ENCODE data around the gene AHRR.

The AHRR gene

DNA sequence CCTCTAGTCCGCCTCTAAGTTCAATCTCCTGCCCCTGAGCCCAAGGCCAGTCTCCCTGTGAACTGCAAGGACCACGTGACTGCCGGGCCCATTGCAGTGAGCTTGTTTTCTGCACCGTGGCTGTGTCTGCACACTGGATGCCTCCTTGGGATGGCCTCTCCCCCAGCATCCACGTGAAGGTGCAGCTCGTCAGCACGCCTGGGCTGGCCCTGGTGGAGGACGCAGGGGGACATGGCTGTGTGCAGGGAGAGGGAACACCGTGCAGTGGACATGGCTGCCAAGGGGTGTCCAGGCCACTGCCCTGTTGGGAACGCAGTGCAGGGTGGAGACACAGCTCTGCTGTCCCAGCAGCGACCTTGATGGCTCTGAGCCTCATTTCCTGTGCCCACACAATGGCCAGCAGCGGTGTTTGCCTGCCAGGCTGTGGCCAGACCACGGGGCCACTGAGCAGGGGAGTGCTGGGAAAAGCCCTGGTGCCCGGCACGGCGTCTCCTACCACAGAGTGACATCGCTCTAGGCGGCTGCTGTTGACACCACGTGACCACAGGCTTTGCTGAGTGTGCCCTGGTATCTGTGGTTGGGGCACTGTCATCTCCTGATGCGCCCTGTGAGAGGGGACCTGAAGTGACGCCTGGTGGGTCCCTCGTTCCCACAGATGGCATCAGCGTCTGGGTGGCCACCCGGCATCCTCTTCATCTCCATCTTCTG lies 94.6 kb downstream of the AHRR start:
- ChIA-PET POLR2A (no interaction called here), CTCF (interaction anchor here (1.2 kb wide), 1 partner anchor 20 kb away, joined by 3 read pairs; no protein-coding TSS in a partner anchor)
- H3K4me3 ChIP-seq (ENCODE audit: control insufficient read depth in 1 of 7, extremely low read depth in 1 of 7, insufficient read depth in 4 of 7, low read depth in 2 of 7, low read length in 6 of 7), result no peak overlapping the region
- H3K27me3 ChIP-seq (replicated peaks in 2 of 5; ENCODE audit: control insufficient read depth in 4 of 5, insufficient read depth in 5 of 5, low read length in 4 of 5), result no peaks in the 10 kb centered on the region
- no peak for DNase-seq
- 93% methylated on average over 24 of the region's 24 CpGs for WGBS (ENCODE audit: insufficient coverage)
- H3K9me3 ChIP-seq (ENCODE audit: control extremely low read depth in 1 of 5, control insufficient read depth in 4 of 5, insufficient read depth in 2 of 5, low read depth in 1 of 5, low read length in 4 of 5), result no peaks in the 10 kb centered on the region
- peaks cover 0 to 44% (median 10%) of the 10 kb centered on the region in 4 experiments for H3K4me1 ChIP-seq (ENCODE audit: control extremely low read depth in 1 of 4, control insufficient read depth in 4 of 4, insufficient read depth in 4 of 4, low read length in 3 of 4)
- H3K36me3 ChIP-seq (ENCODE audit: control insufficient read depth in 4 of 4, insufficient read depth in 4 of 4, low read length in 3 of 4), result peaks cover 0 to 65% (median 0%) of the 10 kb centered on the region in 4 experiments
- H3K27ac ChIP-seq (ENCODE audit: insufficient read depth in 1 of 2, low read depth in 1 of 2, low read length in 2 of 2, poor library complexity in 1 of 2, severe bottlenecking in 2 of 2), result peak overlapping the region in 1 of 2 experiments; percentile 64

DNA sequence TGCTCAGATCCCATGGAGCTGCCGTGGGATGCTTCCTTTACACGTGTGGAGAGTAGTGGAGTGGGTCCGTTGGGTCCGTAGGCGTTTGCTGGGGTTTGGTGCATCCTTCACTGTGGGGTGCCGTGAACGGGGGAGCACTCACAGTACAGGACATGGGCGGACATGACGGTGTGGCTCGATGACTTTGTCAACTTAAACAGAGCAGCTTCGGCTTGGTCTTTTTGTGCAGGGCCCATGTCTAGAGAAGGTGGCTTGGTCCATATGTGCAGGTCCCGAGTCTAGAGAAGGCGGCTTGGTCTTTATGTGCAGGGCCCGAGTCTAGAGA lies 95.1 kb downstream of the AHRR start:
- Histone ChIP-seq H3K27ac (ENCODE audit: insufficient read depth in 1 of 2, low read depth in 1 of 2, low read length in 2 of 2, poor library complexity in 1 of 2, severe bottlenecking in 2 of 2) (no peak overlapping the region), H3K36me3 (ENCODE audit: control insufficient read depth in 4 of 4, insufficient read depth in 4 of 4, low read length in 3 of 4) (peaks cover 0 to 67% (median 0%) of the 10 kb centered on the region in 4 experiments), H3K9me3 (ENCODE audit: control extremely low read depth in 1 of 5, control insufficient read depth in 4 of 5, insufficient read depth in 2 of 5, low read depth in 1 of 5, low read length in 4 of 5) (no peaks in the 10 kb centered on the region), H3K4me3 (ENCODE audit: control insufficient read depth in 1 of 7, extremely low read depth in 1 of 7, insufficient read depth in 4 of 7, low read depth in 2 of 7, low read length in 6 of 7) (no peak overlapping the region), H3K27me3 (replicated peaks in 2 of 5; ENCODE audit: control insufficient read depth in 4 of 5, insufficient read depth in 5 of 5, low read length in 4 of 5) (no peaks in the 10 kb centered on the region), H3K4me1 (ENCODE audit: control extremely low read depth in 1 of 4, control insufficient read depth in 4 of 4, insufficient read depth in 4 of 4, low read length in 3 of 4) (peaks cover 0 to 42% (median 10%) of the 10 kb centered on the region in 4 experiments)
- no peak for DNase-seq
- 98% methylated on average over 14 of the region's 14 CpGs for WGBS (ENCODE audit: insufficient coverage)
- CTCF ChIA-PET, result interaction anchor here (1.2 kb wide), 1 partner anchor 21 kb away, joined by 3 read pairs; no protein-coding TSS in a partner anchor
- POLR2A ChIA-PET, result no interaction called here

DNA sequence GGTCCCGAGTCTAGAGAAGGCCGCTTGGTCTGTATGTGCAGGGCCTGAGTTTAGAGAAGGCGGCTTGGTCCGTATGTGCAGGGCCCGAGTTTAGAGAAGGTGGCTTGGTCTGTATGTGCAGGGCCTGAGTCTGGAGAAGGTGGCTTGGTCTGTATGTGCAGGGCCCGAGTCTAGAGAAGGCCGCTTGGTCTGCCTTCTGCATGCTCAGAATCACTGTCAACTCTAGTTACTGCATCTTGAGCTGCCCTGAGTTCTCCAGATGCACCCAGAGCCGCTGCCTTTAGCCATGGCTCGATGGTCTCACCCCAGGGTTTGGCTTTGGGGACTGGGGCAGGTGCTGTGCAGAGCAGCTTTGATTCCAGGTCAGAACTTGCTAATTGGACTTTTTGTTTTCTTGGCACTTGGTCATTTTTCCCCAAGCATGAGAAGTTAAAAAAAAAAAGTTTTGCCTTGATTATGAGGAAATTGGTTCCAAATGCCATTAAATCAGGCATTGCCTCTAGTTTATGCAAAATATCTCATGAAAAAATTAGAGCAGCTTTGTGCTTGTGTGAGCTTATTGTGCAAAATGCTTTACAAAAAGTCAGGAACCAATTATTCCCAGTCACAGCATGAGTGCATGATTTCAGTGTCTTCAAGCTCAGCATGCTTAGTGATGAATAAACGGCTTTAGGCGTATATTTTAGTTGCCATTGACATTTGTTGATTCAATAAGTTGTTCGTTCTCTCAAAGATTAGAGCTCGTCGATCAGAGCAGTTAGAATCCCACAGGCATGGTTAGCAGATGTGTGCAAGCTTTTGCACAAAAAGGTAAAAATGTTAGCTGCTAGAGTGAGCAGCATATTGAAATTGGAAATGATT lies 96.0 kb downstream of the AHRR start:
- WGBS (ENCODE audit: insufficient coverage), result 98% methylated on average over 11 of the region's 14 CpGs
- no peak for DNase-seq
- Histone ChIP-seq H3K9me3 (ENCODE audit: control extremely low read depth in 1 of 5, control insufficient read depth in 4 of 5, insufficient read depth in 2 of 5, low read depth in 1 of 5, low read length in 4 of 5) (no peaks in the 10 kb centered on the region), H3K27ac (ENCODE audit: insufficient read depth in 1 of 2, low read depth in 1 of 2, low read length in 2 of 2, poor library complexity in 1 of 2, severe bottlenecking in 2 of 2) (no peak overlapping the region), H3K27me3 (replicated peaks in 2 of 5; ENCODE audit: control insufficient read depth in 4 of 5, insufficient read depth in 5 of 5, low read length in 4 of 5) (no peaks in the 10 kb centered on the region), H3K4me1 (ENCODE audit: control extremely low read depth in 1 of 4, control insufficient read depth in 4 of 4, insufficient read depth in 4 of 4, low read length in 3 of 4) (peaks cover 0 to 42% (median 10%) of the 10 kb centered on the region in 4 experiments), H3K4me3 (ENCODE audit: control insufficient read depth in 1 of 7, extremely low read depth in 1 of 7, insufficient read depth in 4 of 7, low read depth in 2 of 7, low read length in 6 of 7) (no peak overlapping the region), H3K36me3 (ENCODE audit: control insufficient read depth in 4 of 4, insufficient read depth in 4 of 4, low read length in 3 of 4) (peaks cover 0 to 65% (median 0%) of the 10 kb centered on the region in 4 experiments)
- ChIA-PET POLR2A (no interaction called here), CTCF (interaction anchor here (0.6 to 1.8 kb wide), 5 partner anchors 8 to 346 kb away, joined by 3 to 4 read pairs (median 4); no protein-coding TSS in a partner anchor)

DNA sequence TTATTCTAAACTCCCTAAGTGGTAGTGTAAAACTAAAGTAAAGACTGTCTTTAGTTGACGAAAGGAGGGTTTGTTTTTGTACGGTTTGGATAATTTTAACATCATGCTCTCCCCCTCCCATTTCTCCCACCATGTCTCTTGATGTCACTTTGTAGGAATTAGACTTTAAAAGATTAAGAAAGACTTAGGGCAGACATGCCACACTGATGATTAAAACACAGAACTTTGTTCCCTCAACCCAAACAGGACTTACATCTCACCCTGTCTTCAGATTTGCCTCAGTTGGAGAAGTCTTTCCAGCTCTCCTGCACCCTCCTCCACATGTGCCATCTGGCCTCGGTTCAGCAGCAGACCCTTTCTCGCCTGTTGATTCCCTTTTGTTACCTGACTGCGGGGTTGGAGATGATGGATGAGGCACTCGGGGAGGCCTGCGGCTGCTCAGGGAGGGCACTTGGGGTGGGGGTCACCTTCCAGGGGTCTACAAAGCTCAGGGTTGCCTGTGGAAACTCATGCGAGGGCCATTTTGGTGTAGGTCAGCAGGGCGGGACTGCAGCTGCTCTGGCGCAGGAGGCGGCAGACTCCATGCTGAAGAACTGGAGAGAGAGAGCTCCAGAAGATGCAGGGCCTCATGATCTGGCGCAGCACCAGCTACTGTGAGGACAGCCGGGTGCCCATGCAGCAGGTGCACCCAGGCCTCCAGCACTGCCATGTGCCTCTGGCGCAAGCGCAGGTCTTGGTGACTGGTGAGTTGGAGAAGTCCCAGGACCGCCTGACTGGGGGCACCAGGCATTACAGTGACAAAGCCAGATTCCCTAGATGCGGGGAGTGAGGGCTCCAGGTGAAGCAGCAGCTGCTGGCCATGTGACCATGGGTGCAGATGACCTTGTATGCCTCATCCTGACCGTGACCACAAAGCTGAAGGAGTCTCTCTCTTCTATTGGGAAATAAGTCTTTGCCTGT lies 96.9 kb downstream of the AHRR start:
- no peak overlapping the region for H3K27ac ChIP-seq (ENCODE audit: insufficient read depth in 1 of 2, low read depth in 1 of 2, low read length in 2 of 2, poor library complexity in 1 of 2, severe bottlenecking in 2 of 2)
- no peak for DNase-seq
- WGBS (ENCODE audit: insufficient coverage), result 92% methylated on average over 15 of the region's 18 CpGs
- POLR2A ChIA-PET, result no interaction called here
- H3K4me3 ChIP-seq (ENCODE audit: control insufficient read depth in 1 of 7, extremely low read depth in 1 of 7, insufficient read depth in 4 of 7, low read depth in 2 of 7, low read length in 6 of 7), result no peak overlapping the region
- H3K27me3 ChIP-seq (replicated peaks in 2 of 5; ENCODE audit: control insufficient read depth in 4 of 5, insufficient read depth in 5 of 5, low read length in 4 of 5), result no peaks in the 10 kb centered on the region
- H3K4me1 ChIP-seq (ENCODE audit: control extremely low read depth in 1 of 4, control insufficient read depth in 4 of 4, insufficient read depth in 4 of 4, low read length in 3 of 4), result peaks cover 0 to 48% (median 10%) of the 10 kb centered on the region in 4 experiments
- CTCF ChIA-PET, result interaction anchor here (1.0 to 2.0 kb wide), 4 partner anchors 12 to 98 kb away, joined by 3 to 5 read pairs (median 4); no protein-coding TSS in a partner anchor
- no peaks in the 10 kb centered on the region for H3K9me3 ChIP-seq (ENCODE audit: control extremely low read depth in 1 of 5, control insufficient read depth in 4 of 5, insufficient read depth in 2 of 5, low read depth in 1 of 5, low read length in 4 of 5)
- peaks cover 0 to 71% (median 0%) of the 10 kb centered on the region in 4 experiments for H3K36me3 ChIP-seq (ENCODE audit: control insufficient read depth in 4 of 4, insufficient read depth in 4 of 4, low read length in 3 of 4)

DNA sequence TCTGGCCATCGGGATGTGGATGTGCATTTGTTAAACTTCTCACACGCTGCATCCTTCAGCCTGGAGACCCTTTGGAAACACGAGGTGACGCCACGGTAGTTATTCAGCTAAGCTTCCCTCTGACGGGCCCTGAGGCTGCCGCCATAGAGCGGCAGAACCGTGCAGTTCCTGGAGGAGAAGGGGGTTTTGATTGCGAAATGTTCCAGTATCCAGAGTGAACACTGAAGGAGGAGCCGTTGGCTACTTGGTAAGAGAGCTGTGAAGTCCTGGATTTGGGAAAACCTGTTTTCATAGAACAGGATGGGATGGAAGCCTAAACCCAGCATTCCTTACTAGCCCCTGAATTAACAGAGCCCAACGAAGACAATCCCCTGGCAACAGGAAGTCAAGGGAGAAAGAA lies 98.5 kb downstream of the AHRR start:
- CTCF ChIA-PET, result interaction anchor here (2.0 kb wide), 1 partner anchor 11 kb away, joined by 5 read pairs; no protein-coding TSS in a partner anchor
- no peak for DNase-seq
- POLR2A ChIA-PET, result interaction anchor here (0.6 kb wide), 1 partner anchor 134 kb away, joined by 3 read pairs; no protein-coding TSS in a partner anchor
- no peaks in the 10 kb centered on the region for H3K9me3 ChIP-seq (ENCODE audit: control extremely low read depth in 1 of 5, control insufficient read depth in 4 of 5, insufficient read depth in 2 of 5, low read depth in 1 of 5, low read length in 4 of 5)
- peaks cover 0 to 57% (median 10%) of the 10 kb centered on the region in 4 experiments for H3K4me1 ChIP-seq (ENCODE audit: control extremely low read depth in 1 of 4, control insufficient read depth in 4 of 4, insufficient read depth in 4 of 4, low read length in 3 of 4)
- H3K4me3 ChIP-seq (ENCODE audit: control insufficient read depth in 1 of 7, extremely low read depth in 1 of 7, insufficient read depth in 4 of 7, low read depth in 2 of 7, low read length in 6 of 7), result no peak overlapping the region
- H3K36me3 ChIP-seq (ENCODE audit: control insufficient read depth in 4 of 4, insufficient read depth in 4 of 4, low read length in 3 of 4), result peaks cover 0 to 65% (median 0%) of the 10 kb centered on the region in 4 experiments
- WGBS (ENCODE audit: insufficient coverage), result 94% methylated on average over 12 of the region's 12 CpGs
- no peak overlapping the region for H3K27ac ChIP-seq (ENCODE audit: insufficient read depth in 1 of 2, low read depth in 1 of 2, low read length in 2 of 2, poor library complexity in 1 of 2, severe bottlenecking in 2 of 2)
- no peaks in the 10 kb centered on the region for H3K27me3 ChIP-seq (replicated peaks in 2 of 5; ENCODE audit: control insufficient read depth in 4 of 5, insufficient read depth in 5 of 5, low read length in 4 of 5)

DNA sequence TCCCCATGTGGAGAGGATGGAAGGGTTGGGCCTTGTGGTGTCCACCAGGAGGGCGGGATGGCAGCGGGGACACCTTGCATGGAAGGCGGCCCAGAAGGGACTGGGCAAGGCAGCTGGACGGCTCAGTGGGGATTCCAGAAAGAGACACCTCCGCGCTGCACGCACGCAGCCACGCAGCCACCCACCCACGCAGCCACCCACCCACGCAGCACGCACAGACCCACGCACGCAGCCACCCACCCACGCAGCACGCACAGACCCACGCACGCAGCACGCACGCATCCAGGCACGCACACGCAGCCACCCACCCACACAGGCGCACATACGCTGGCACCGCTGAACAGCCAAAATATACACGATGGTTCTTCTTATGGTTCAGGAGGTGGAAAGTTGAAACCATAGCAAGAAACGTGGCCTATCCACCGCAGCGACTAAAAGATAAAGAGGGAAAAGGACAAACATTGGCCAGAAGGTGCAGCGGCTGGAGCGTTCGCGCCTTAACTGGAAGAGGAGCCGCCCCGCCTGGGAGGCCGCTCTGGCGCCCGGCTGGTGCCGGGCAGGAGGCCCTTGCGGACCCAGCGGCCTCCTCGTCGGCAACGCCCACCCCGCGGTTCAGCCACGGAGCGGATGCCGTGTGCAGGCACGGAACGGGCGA lies 99.2 kb downstream of the AHRR start:
- WGBS (ENCODE audit: insufficient coverage), result 94% methylated on average over 51 of the region's 52 CpGs
- DNase-seq, result peak in 1 of 3 donors; percentile 6
- ChIA-PET POLR2A (no interaction called here), CTCF (interaction anchor here (2.0 kb wide), 1 partner anchor 10 kb away, joined by 5 read pairs; no protein-coding TSS in a partner anchor)
- Histone ChIP-seq H3K4me1 (ENCODE audit: control extremely low read depth in 1 of 4, control insufficient read depth in 4 of 4, insufficient read depth in 4 of 4, low read length in 3 of 4) (peaks cover 0 to 52% (median 5%) of the 10 kb centered on the region in 4 experiments), H3K36me3 (ENCODE audit: control insufficient read depth in 4 of 4, insufficient read depth in 4 of 4, low read length in 3 of 4) (peaks cover 0 to 64% (median 0%) of the 10 kb centered on the region in 4 experiments), H3K27me3 (replicated peaks in 2 of 5; ENCODE audit: control insufficient read depth in 4 of 5, insufficient read depth in 5 of 5, low read length in 4 of 5) (no peaks in the 10 kb centered on the region), H3K4me3 (ENCODE audit: control insufficient read depth in 1 of 7, extremely low read depth in 1 of 7, insufficient read depth in 4 of 7, low read depth in 2 of 7, low read length in 6 of 7) (no peak overlapping the region), H3K27ac (ENCODE audit: insufficient read depth in 1 of 2, low read depth in 1 of 2, low read length in 2 of 2, poor library complexity in 1 of 2, severe bottlenecking in 2 of 2) (no peak overlapping the region), H3K9me3 (ENCODE audit: control extremely low read depth in 1 of 5, control insufficient read depth in 4 of 5, insufficient read depth in 2 of 5, low read depth in 1 of 5, low read length in 4 of 5) (no peaks in the 10 kb centered on the region)
